HG02943 (cell line): Measurements from ENCODE around the gene SH2B3.
"Not testable (repeated sequence)": the region's sequence is repeated elsewhere in the genome, so short reads cannot be mapped to it uniquely, and the experiment has no call there.

Experiments
- ATAC-seq: cut with Tn5 transposase; IDR thresholded peaks from one replicate; pipeline ENCODE4 v1.9.1; 2021; ENCODE audit warnings: mild to moderate bottlenecking, low read depth, moderate library complexity; ENCODE audit not compliant: unreplicated experiment

Gene SH2B3

DNA sequence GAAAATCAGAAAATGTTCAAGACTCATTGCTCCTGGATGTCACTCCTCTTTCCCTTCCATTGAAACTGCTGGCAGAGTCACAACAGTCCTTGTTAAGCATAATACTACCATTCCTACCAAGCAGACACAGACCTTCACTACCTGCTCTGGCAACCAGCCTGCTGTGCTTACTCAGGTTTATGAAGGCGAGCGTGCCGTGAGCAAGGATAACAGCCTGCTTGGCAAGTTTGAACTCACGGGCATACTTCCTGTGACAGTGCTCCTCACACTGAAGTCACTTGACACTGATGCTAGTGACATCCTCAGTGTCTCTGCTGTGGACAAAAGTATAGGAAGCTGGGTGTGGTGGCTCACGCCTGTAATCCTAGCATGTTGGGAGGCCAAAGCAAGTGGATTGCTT is 21.1 kb upstream of the SH2B3 start:
- ATAC-seq: no peak

DNA sequence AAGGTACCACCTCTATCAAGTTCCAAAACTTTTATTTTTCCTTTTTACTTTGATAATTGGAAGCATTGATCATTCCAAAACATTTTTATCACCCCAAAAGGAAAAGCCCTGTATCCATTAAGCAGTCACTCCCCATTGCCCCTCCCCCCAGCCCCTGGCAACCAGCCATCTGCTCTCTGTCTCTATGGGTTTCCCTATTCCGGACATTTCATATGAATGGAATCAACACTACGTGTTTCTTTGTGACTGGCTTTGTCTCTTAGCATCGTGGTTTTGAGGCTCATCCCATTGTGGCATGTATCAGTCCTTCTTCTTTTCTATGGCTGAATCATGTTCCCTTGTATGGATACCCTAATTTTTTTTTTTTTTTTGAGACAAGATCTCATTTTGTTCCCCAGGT is 18.8 kb upstream of the SH2B3 start:
- ATAC-seq: no peak

DNA sequence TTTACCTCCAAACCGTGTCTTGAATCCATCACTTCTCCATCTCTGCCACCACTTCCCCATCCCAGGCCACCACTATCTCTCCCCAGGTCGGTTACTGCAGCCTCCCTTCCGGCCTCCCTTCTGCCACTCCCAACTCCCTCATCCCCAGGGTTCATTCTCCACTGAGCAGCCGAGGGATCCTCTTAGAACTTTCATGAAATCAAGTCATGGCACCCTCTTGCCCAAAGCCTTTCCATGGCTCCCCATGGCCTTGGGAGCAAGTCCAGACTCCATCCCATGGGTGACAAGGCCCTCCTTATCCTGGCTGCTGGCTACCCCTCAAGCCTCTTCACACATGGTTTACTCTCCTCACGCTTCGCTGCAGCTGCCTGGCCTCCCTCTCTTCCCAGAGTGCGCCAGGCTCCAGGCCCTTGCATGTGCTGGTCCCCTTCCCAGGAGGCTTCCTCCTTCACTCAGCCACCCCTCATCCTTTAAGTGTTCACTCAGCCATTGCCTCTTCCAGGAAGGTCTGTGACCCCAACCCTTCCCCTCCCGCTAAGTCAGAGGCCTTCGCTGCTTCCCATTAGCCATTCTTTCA is 17.9 kb upstream of the SH2B3 start:
- no peak for ATAC-seq

DNA sequence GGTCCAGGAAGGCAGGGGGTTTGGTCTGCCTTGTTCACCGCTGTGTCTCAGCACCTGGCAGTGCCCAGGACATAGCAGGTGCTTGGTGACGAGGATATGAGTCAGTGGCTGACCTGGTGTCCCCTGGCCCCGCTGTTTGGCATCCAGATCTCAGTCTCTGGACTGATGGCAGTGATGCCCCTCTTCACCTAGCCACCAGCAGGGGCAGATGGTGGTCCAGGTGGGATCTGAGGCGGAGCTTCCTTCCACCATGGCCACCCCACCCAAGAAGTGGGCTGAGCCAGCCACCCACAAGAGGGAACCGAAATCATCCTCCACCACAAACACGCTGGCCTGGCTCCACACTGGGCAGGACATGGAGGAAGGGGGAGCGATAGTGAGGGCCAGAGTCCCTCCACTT is 16.1 kb upstream of the SH2B3 start:
- ATAC-seq: no peak

DNA sequence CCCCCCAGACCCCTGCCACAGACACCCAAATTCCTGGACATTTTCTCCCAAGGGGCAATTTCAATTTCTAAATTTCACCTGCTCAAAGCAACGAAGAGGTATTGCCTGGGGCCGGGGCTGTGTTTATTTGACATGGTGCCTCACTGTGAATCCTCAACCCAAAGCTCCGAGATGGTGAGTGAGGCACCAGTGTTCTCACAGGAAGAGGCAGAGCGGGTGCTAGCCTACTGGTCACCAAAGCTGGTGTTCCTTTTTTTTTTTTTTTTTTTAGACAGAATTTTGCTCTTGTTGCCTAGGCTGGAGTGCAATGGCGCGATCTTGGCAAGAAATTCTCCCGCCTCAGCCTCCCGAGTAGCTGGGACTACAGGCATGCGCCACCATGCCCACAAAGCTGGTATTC is 14.8 kb upstream of the SH2B3 start:
- ATAC-seq: no peak

DNA sequence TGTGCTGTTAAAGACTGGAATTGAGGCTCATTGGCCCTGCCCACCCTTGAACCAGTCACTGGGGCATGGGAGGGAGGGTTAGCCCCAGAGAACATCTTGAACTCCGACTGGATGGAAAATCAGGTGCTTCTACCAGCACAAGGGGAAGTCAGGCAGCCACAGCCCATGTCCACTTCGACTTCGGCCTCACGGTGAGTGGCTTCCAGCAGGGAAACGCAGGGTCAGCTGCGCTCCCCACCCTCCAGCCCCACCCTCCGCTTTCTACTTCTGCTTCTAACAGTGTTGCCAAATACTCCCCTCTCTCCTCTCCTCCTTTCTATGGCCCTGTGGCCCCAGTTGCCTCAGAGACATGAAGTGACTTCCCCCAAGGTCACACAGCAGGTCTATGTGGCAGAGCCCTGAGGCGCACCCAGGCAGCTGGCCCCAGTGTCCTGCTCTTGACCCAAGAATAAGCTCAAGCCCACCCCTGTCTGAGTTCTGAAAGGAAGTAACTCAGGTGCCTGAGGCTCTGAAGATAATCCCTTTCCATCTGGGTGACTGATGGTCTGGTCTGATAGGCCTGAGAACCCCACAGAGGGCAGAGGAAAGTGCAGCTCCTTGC is 11.9 kb upstream of the SH2B3 start:
- no peak for ATAC-seq

DNA sequence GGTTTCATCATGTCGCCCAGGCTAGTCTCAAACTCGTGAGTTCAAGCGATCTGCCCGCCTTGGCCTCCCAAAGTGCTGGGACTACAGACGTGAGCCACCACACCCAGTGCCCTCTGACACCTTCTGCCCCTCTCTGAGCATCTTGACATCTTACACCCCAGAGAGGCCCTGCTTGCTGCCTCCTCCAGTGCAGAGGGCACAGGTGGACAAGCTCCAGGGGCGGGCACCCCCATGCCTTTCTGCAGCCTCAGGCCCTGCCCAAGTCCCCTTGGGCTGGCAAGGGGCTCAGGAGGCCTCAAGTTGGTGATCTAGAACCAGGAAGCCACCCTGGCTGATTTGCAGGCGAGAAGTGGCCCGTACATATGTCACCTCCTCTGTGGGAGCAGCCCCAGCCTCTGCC is 11.2 kb upstream of the SH2B3 start:
- ATAC-seq: no peak

DNA sequence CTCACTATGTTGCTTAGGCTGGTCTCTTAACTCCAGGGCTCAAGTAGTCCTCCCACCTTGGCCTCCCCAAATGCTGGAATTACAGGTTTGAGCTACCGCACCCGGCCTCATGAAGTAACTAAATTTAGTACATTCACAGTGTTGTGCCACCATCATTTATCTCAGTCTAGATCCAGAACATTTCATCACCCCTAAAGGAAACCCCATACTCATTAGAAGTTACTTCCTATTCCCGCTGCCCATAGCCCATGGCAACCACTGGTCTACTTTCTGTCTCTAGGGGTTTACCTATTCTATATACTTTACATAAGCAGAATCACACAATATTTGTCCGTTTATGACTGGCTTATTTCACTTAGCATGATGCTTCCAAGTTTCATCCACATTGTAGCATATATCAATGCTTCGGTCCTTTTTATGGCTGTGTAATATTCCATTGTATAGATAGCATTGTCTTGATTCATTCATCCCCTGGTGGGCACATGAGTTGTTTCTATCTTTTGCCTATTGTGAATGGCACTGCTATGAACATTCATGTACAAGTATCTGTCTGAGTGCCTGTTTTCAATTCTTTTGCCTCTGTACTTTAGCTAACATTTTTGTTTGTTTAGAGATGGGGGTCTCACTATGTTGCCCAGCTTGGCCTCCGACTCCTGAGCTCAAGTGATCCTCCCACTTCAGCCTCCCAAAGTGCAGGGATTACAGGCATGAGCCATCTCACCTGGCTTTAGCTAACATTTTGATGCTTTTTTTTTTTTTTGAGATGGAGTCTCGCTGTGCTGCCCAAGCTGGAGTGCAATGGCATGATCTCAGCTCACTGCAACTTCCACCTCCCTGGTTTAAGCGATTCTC is 10.2 kb upstream of the SH2B3 start:
- ATAC-seq: no peak

DNA sequence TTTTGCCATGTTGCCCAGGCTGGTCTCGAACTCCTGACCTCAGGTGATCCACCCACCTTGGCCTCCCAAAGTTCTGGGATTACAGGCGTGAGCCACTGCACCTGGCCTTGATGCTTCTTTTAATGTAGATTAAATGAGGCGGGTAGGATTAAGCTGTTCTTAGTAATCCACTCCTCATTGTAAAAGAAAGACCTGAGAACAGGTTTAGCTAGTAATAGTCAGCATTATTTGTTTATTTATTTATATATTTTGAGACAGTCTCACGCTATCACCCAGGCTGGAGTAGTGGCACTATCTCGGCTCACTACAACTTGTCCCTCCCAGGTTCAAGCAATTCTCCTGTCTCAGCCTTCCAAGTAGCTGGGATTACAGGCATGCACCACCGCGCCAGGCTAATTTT is 9.5 kb upstream of the SH2B3 start:
- ATAC-seq: not testable (repeated sequence)

DNA sequence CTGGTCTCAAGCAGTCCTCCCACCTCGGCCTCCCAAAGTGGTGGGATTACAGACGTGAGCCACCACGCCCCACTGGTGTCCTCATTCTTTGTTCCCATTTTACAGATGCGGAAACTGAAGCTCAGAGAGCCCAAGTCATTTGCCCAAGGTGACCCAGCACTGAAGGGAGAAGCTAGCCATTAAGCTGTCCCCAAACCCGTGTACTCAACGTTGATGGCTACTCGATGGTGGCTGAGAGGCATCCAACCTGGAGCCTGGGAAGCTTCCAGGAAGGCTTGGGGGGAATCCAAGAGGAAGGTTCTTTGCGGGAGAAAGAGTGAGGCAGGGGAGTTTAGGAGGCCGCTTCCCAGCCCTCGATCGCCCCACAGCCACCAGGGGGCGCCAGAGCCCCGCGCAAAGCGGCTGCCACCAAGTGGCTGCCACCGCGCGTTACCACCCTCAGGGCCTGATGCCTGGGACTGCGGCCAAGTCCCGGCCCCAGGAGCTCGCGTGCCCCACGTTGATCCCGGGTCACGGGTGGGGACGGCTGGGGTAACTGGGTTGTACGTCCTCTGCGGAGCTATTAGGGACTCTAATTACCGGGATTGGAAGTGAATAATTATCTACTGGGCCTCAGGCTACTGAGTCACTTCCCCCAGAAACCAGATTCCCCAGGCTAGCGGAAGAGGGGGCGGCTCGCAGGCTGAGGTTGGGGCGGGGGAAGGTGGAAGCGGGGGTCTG is 8.8 kb upstream of the SH2B3 start:
- ATAC-seq: no peak

DNA sequence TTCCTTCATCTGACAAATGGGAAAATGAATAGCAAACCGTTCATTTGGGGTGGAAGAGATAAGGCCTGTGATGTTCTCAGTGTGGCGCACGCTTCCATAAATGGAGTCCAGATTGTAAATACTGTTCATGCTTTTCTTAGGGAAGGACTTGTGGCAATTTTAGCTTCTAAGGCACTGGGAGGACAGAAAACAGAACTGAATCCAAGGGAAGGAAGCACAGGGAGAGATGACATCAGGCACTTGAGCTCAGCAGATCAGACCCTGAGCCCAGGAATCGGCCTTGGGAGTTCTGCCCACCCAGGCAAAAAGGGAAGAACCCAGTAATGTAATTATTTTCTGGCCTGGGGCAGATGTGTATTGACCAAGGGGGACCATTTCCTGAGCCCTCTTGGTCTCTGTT is 7.2 kb upstream of the SH2B3 start:
- ATAC-seq: no peak

DNA sequence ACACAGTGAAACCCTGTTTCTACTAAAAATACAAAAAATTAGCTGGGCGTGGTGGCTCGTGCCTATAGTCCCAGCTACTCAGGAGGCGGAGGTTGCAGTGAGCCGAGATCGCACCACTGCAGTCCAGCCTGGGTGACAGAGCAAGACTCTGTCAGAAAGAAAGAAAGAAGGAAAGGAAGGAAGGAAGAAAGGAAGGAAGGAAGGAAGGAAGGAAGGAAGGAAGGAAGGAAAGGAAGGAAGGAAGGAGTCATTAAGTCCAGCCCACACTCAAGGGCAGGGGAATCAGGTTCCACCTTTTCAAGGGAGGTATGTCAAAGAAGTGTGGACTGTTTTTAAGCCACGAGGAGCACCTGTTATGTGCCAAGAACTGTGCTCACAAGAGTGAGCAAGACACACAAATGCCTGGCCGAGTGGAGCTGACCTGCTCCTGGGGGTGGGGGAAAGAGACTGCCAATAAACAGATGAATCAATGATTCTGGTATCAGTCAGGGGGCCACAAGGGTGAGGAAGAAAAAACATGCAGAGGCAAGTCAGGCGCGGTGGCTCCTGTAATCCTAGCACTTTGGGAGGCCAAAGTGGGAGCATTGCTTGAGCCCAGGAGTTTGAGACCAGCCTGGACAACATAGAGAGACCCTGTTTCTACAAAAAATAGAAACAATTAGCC is 5.8 kb upstream of the SH2B3 start:
- not testable (repeated sequence) for ATAC-seq

DNA sequence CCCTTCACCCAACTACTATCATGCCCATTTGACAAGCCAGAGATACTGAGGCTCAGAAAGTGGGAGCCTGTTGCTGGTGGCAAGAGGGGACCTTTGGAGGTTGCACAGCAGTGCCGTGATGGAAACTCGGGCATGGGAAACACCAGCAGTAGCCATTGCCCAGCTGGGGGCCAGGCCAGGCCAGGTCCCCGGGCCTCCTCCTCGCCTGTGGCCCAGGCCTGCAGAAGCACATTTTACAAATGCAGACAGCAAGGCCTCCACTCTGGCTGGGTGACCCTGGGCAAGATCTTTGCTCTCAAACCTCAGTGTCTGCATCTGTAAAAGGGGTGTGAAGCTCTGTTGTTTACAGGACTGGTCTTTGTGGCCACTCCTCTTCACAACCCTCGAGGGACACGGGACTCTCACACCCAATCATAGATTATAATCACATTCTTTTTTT is 4.5 kb upstream of the SH2B3 start:
- no peak for ATAC-seq

DNA sequence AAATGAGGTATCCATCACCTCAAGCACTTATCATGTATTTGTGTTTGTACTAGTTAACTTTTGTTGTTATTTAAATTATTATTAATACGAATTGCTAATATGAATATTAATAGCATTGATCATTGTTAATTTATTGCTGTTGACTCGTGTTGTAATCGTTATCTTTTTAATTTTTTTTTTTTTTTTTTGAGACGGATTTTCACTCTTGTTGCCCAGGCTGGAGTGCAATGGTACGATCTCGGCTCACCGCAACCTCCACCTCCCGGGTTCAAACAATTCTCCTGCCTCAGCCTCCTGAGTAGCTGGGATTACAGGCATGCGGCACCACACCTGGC is 3.3 kb upstream of the SH2B3 start:
- not testable (repeated sequence) for ATAC-seq

DNA sequence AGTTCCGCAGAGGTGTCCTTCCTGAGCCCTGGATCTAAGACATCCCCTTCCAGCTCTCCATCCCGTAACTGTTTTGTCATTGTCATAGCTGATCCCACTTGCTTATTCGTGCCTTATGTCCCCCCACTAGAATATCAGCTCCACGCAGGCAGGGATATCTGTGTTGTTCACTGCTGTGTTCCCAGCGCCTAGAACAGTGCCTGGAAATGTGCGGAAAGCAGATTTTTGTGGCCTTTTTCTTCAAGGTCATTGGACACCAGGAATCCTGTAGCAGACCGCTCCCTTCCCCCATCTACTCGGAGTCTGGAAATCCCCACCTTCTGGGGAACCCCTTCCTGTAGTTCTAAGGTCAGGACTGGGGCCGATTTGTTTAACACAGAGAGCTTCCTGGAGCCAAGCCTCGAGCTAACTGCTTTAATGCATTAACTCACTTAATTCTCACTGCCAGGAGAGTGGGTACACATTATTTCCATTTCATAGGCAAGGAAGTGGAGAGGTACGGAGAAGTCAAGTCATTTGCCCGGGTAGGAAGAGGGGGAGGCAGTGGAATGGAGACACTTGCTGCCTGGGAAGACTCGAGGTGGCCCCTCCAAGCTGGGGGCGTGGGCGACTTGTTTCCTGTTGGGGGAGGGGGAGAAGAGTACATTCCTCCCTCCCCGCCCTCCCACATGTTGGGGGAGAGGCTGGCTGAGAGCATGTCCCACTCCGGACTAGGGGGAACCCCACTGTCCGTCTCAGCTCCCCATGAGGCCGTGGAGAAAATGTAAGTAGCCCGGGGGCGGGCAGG is 1.2 kb upstream of the SH2B3 start:
- no peak for ATAC-seq

DNA sequence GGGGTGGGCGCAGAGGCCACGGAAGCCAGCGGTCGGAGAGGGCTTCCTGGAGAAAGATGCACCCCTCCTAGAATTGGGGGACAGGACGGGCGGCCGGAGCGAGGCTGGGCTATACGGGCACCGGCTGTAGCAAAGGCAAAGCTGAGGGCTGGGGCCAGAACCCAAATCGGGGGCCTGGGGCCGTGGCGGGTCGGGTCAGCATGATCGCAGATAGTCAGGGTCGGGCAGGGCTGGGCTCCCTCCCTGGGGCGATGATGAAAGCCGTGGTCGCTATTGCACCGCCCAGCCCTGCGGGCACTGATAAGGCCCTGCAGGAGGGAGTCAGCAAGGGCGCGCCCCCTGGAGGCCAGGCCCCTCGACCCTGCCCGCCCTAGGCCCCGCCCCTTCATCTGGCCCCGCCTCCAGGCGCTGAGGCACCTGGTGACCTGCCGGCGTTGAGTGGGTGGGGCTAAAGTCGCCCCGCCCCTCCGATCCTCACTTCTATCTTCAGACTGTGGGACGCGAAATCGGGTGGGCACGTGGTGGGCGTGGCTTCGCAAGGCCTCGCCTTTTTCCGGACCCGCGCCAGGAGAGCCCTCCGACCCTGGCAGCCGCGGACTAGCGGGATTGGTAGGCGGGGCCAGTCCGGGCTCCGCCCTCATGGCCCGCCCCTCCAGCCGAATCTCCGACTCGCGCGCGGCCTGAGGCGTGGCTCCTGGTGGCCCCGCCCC is 419 bp upstream of the SH2B3 start:
- peak; percentile 53 for ATAC-seq

DNA sequence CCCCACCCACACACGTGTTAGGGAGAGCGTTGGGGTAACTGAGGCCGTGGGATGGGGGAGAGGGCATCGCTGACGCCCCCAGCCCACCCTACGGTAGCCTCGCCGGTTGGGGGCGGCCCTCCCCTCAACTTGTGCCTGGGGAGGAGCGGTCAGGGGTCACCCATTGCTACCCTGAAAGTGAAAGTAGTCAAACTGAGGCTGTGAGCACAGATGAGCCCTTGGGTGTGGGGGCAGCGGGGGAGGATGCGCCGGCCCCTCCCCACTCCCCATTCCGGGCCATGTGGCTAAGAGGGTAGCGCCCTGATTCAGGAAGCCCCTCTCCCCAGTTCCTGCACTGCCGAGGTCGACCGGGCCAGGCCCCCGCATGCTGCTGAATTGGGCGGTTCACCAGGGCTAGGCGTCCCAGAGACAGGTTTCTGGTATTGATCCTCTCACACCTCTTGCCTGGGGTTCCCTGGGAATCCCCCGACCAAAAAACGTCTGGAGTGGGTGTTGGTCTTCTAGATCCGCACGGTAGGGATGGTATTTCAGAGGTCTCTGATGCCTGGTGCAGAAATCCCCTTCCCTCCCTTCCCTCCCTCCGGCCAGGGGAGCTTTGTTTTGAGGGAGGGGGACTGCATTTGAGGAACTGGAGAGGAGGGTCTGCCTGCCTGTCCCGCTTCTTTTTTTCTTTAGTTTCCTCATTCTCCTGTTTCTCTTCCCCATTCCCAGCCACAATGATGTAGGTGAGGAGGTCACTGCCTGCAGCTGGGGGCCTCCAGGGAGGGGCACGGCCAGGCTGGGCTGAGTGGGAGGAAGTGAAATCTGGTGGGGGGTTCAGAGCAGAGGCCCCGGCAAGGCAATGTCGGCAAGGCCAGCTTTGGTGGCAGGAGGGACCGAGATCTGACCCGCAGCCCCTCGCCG is 1.0 kb downstream of the SH2B3 start:
- no peak for ATAC-seq

DNA sequence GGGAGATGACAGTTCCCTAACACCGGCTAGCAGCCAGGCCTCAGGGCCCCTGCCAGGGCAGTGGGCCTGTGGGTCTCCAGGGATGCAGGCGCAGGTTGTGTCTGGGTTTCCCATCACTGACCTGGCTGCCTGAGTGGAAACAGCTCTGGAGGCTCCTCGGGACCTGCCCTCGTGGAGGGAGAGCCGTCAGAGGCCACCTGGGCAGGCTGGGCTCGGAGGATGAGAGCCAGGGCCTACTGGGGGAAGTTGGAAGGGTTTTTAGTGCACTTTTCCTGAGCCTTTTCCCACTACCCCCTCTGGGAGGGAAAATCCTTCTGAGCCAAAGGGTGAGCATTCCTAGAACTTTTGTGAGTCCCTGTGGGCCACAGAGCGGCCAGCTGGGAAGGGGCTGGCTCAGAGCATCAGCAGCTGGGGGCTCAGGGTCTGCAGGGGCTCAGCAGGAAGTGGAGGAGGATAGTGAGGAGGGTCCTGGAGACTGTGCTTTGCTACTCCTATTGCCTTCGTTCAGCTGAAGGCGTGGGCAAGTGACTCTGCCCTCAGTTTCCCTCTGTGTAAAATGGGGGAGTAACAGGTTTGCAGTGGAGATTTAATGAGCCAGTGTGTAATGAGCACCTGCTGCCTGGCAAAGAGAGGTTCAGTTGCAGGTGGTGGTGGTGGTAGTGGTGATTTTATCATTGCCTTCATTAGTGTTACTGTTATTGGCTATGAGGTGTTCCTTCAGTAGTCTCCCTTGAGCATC is 1.8 kb downstream of the SH2B3 start:
- no peak for ATAC-seq
